Mammary epithelial cell (primary cell): ENCODE results near the gene VPS8.

Source experiments
- EZH2 ChIP-seq: IDR thresholded peaks from 2 replicates; pipeline ENCODE4 v1.6.1; 2012; ENCODE audit warnings: low read length, inconsistent platforms, borderline replicate concordance
- TF ChIP-seq, protein P1 (sequence below), 2 donors: IDR thresholded peaks in 1 of 2; conservative IDR thresholded peaks in 1 of 2; 2 replicates each; pipeline ENCODE4 v1.5.1; 2011 to 2012; ENCODE audit warnings: inconsistent platforms in 2 of 2, low read length in 2 of 2, mild to moderate bottlenecking in 2 of 2, control low read depth in 1 of 2, low read depth in 1 of 2; ENCODE audit not compliant: insufficient read depth in 1 of 2; ENCODE audit errors: extremely low read depth in 1 of 2

DNA sequence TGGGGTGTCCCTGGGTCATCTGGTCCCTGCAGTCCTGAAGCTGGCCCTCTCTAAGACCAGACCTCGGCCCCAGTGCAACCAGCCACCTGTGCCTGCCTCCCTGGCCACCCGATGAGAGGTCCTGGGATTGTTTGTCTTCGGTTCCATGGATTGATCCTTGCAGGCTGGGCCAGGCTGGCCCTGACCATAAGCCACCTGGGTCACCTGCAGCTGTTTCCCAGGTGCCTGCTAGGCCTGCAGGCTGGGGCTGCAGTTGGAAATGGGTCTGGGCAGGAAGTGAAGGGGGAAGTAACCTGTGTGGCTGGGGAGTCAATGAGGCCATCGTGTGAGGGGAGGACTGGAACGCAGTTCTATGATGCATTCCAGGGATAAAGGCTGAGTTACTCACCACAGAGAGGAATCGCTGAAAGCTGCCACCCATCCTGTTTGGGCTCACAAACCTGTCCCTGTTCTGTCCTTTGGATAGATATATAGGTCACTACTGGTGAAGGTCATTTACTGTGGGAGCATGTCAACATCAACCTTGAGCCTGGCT, 30.9 kb upstream of the VPS8 start:
- TF ChIP-seq, protein P1, sequence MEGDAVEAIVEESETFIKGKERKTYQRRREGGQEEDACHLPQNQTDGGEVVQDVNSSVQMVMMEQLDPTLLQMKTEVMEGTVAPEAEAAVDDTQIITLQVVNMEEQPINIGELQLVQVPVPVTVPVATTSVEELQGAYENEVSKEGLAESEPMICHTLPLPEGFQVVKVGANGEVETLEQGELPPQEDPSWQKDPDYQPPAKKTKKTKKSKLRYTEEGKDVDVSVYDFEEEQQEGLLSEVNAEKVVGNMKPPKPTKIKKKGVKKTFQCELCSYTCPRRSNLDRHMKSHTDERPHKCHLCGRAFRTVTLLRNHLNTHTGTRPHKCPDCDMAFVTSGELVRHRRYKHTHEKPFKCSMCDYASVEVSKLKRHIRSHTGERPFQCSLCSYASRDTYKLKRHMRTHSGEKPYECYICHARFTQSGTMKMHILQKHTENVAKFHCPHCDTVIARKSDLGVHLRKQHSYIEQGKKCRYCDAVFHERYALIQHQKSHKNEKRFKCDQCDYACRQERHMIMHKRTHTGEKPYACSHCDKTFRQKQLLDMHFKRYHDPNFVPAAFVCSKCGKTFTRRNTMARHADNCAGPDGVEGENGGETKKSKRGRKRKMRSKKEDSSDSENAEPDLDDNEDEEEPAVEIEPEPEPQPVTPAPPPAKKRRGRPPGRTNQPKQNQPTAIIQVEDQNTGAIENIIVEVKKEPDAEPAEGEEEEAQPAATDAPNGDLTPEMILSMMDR (conservative IDR thresholded peaks at IDR 0.05 in 1 of 2, IDR thresholded peaks at IDR 0.05 in 1 of 2; ENCODE audit: extremely low read depth in 1 of 2, insufficient read depth in 1 of 2, low read depth in 1 of 2, low read length in 2 of 2) = no peak
- TF ChIP-seq EZH2 = no peak
